ENCODE measurements around the gene CAMK2B.
A peak's percentile ranks its signal among the peaks of the same experiment; 100 is the strongest.

The CAMK2B gene

DNA sequence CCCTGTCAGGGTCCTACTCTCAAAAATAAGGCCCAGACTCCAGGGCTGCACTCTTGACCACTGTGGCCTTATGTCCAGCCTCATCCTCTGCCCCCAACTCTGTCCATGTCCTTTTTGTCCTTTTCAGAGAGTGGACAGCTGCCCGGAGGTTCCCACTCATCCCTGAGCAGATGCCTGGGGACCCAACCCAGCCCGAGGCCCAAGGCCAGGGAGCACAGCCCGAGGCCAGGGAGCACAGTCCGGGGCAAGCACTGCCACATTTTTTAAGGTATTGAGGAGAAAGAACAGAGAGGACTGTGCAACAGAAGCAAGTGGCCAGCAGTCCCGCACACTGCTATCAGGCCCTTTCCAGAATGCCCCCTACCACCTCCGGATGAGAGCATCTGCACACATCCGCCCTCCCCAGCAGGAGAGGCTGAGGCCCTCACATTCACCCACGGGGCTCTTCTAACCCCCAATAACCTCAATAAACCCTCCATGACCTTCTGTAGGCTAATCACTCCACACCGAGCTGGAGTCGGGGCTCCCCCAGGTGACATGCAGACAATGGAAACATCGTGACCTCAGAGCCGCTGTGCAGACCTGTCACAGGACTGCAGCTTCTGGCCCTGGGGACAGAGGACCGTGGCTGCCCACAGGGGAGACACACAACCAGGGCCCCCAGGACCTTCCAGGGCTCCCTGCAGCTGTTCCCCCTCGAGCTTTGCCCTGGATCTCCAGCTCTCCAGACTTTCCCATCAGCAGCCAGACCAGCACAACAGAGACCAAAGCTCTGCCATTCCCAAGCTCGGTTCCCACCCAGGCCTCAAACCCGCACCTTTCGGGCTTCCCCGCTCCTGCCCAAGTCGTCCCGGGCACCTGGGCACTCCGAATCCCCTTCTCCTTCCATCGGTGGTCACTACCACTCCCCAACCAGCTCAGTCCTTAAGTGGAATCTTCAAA, 51.4 kb downstream of the CAMK2B start:
- no peak for DNase-seq

DNA sequence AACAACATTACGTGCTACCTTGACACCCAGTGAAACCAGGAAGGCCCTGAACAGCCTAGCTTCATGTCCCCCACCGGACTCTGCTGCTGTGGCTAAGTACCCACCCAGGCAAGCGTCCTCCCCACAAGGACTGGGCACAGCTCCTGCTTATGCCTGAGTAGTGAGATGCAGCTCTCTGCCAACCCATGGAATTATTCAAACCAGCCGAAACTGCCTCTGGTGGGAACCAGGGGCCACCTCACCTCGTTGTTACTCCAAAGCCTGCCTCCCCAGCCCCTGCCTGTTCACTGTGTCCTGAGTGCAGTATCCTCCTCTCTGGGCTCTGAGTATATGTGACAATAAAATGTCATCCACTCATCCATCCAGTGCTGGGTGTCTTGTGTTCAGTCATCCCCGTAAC, 52.4 kb downstream of the CAMK2B start:
- DNase-seq: no peak

GRCh38 chr7:44272456-44272855, 52.9 kb downstream of the CAMK2B start:
- DNase-seq: no peak

- no peak for DNase-seq
Measured at GRCh38 chr7:44269943-44270493, 55.4 kb downstream of the CAMK2B start.

DNA sequence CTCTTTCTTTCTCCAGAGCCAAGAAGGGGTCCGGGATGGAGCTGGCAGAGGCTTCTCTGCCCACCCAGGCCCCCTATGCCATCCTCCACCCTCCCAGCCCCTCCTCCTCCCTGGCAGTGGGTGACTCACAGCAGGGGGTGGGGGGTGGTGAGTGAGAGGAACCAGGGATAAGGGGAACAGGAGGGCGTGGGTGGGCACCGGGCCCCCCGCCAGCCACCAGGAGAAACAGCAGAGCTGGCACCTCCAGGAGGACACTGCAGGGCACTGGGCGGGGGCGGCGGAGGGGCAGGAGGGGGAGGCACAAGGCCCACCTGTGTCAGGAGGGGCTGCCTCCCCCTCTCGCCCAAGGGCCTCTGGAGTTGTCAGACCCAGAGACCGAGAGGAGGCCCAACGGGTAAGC, 56.0 kb downstream of the CAMK2B start:
- DNase-seq: peak in 3 of 4 experiments; percentile 29 to 47 (median 36)

DNA sequence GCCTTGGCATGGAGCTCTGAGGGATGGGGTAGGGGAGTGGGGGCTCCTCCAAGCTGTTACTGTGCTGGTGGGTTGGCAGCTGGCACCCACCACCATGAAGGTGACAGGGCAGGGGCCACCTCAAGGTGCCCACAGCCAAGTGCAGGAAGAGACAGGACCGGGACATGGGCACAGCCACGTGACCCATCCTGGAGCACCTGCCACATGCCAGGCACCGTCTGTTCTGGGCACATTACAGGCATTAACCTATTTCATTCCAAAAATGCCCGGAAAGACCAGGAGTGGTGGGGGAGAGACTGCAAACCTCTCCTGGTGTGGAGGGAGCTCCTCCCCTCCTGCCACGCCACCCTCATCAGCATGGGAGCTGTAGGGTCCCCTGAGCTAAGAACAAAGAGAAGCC, 56.7 kb downstream of the CAMK2B start:
- DNase-seq: no peak

DNA sequence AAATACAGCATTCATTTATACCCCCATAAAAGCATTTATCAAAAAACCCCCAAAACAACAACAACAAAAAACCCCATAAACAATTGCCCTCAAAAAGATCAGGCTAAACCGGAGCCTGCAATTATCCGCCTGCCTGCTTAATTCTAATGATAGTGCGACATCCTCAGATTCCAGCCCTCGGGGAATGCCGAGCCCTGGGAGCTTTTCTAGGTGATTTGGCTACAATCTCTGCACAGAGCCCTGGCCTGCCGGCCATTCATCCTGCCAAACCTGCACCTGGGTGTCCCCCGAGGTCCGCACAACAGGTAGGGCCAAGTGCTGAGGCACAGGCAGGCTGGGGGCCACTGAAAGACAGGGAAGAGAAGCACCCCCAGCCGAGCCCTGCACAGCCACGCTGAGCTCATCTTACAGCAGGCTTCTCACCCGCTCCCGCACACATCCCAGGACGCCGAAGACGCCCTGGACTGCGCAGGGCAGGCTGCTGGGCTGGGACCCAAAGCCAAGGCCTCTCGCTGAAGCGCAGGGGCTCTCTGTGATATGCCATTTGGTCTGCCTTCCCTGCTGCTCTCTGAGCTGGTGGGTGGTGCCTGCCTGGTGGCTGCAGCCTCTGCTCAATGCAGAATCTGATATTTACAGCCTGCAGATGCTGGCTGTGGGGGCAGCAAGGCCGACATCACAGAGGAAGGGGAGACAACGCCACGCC, 57.5 kb downstream of the CAMK2B start:
- no peak for DNase-seq

- DNase-seq: no peak
Measured at GRCh38 chr7:44267178-44267577, 58.2 kb downstream of the CAMK2B start.

- no peak for DNase-seq
Measured at GRCh38 chr7:44266526-44266925, 58.9 kb downstream of the CAMK2B start.

GRCh38 chr7:44265728-44266127, 59.7 kb downstream of the CAMK2B start:
- DNase-seq: no peak

DNA sequence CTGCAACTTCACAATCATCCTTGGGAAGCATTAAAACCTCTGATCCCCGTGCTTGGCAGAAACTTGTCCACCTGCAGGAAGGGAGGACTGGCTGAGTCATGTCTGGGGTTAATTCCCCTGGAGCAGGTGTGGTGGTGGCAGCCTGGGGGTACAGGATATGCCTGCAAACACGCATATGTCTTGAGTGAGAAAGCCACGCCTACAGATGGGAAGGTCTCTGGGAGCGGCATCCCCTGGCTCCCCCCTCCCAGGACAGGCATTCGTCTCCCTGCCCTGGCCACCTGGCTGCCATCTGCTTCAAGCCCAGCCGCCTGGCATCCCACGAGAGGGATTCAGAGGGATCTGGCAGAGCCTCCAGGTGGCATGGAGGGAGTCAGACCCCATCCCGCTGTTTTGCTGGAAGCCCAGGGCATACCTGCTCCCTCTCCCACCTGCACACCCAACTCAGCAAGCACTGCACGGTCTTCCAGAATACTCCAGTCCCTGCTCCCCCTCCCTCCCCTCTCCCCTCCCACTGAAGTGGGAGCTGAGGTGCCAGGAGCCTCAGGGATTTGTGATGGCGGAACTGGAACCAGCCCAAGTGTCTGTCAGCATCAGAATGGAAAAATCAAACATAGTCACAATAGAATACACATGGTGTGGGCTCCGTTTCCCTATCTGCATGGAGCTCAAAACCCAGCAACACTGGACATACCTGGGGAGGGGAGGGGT, 61.0 kb downstream of the CAMK2B start:
- no peak for DNase-seq

GRCh38 chr7:44263326-44264082, 61.9 kb downstream of the CAMK2B start:
- DNase-seq: no peak

DNA sequence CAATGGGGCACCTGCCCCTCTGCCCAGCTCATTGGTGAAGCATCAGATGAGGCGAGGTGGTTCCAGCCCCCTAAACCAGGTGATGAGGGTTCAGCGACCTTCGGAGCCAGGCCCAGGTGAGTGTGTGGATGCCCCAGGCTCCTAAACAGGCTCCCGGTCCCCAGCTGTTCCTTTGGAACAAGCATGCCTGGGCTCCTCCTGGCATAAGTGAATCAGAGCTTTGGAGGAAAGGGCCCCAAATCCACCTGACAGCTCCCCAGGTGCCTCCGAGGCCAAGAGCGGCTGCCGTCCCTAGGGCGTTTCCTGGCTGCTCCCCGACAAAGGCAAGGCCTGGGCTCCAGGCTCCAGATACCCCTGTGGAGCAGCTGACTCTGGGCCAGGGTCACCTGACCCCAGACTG, 63.4 kb downstream of the CAMK2B start:
- DNase-seq: no peak

GRCh38 chr7:44261240-44261639, 64.2 kb downstream of the CAMK2B start:
- DNase-seq: no peak

GRCh38 chr7:44259547-44260457, 65.6 kb downstream of the CAMK2B start:
- DNase-seq: peak; percentile 60 to 82 (median 73)

- no peak for DNase-seq
Measured at GRCh38 chr7:44258865-44259546, 66.4 kb downstream of the CAMK2B start.

DNA sequence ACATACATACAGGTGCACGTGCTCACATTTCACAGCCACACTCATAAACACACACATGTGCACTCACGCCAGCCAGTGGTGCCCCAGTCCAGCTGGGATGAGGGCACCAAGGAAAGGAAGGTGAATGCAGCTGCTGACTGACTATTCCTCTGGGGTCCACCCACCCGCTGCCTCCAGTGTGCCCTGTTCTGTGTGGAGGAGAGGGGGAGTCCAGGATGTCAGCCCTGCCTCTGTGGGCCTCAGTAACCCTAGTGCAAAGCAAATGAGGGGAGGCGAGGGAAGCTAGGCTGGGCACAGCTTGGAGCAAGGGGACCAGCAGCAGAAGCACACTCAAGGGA, 67.0 kb downstream of the CAMK2B start:
- peak in 1 of 4 experiments; percentile 24 for DNase-seq

DNA sequence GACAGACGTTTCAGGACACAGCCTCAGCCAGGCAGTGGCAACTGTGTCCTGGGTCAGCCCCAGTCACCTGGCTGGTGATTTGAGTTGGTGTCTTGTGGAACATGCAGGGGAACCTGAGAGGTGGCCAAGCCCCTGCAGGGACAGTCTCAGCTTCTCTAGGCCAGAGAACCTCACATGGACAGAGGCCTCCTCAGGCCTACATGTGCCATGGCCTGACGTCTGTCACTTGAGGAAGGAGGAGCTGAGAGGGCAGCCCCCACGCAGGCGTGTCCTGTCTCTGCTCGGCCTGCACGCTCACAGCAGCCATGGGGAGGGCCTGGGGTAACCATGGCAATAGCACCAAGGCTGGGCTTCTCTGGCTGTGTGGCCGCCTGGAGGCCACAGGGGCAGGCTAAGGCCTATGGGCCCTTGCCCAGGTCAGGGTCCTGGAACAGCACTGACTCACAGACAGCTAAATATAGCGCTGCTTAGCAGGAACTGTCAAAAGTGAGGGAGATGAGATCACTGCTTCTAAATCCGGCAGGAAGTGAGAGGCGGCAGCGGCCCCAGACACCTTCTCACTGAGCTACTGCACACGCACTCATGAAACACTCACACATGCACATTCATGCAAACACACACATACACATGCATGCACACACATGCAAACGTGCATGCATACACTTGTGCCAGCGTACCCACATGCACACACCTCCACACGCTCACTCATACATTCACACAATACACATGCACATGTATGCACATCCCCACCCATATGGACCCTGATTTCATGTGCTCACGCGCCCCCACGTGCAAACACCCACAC, 67.6 kb downstream of the CAMK2B start:
- peak; percentile 91 to 98 (median 94) for DNase-seq

DNA sequence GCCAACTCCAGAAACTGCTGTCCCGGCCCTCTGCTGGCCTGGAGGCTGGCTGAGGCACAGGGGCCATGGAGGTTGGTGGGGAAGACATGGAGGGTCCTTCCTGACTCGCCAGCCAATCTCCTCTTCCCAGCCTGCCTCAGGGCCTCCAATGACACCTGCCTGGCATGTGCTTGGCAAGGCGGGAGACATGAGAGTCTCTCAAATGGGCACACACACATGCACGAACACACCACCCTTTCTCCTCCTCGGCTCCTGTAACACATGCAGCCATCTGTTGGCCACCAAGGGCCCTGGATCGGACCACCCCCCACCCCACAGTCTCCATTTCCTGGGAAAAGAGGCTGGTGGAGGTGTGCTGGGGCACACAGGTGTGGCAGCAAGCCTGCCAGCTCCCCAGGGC, 68.2 kb downstream of the CAMK2B start:
- DNase-seq: no peak

- DNase-seq: peak in 1 of 4 experiments; percentile 15
Measured at GRCh38 chr7:44256459-44256858, 68.9 kb downstream of the CAMK2B start.
